HG03460 (cell line): ENCODE results near the gene NOL12.

Experiments used
- ATAC-seq: cut with Tn5 transposase; IDR thresholded peaks from one replicate; pipeline ENCODE4 v1.9.1; 2021; ENCODE audit not compliant: unreplicated experiment

Gene NOL12

GRCh38 chr22:37659066-37659896 is 26.9 kb upstream of the NOL12 start:
- peak; percentile 6 for ATAC-seq

- ATAC-seq = no peak
These were observed 26.0 kb upstream of the NOL12 start for GRCh38 chr22:37659897-37660708.

- ATAC-seq = no peak
These were observed 25.5 kb upstream of the NOL12 start for GRCh38 chr22:37660709-37661045.

- no peak for ATAC-seq
These were observed 24.8 kb upstream of the NOL12 start for GRCh38 chr22:37661160-37661924.

- ATAC-seq = no peak
These were observed 24.1 kb upstream of the NOL12 start for GRCh38 chr22:37662039-37662438.

GRCh38 chr22:37663521-37664140 is 22.5 kb upstream of the NOL12 start:
- no peak for ATAC-seq

GRCh38 chr22:37664249-37665101 is 21.7 kb upstream of the NOL12 start:
- ATAC-seq = no peak

GRCh38 chr22:37665487-37665886 is 20.7 kb upstream of the NOL12 start:
- no peak for ATAC-seq

- no peak for ATAC-seq
These were observed 16.6 kb upstream of the NOL12 start for GRCh38 chr22:37669586-37669985.

GRCh38 chr22:37672206-37672919 is 13.8 kb upstream of the NOL12 start:
- no peak for ATAC-seq

GRCh38 chr22:37672920-37673455 is 13.2 kb upstream of the NOL12 start:
- ATAC-seq = no peak

- no peak for ATAC-seq
These were observed 11.9 kb upstream of the NOL12 start for GRCh38 chr22:37674248-37674647.

- peak; percentile 35 for ATAC-seq
These were observed 10.9 kb upstream of the NOL12 start, which contains the start of gene LGALS1 for GRCh38 chr22:37674951-37675929. Gene LGALS1, plus strand, starts transcription at chr22:37675636. Its CDS starts 67 bp downstream, at chr22:37675703.

- no peak for ATAC-seq
These were observed 10.0 kb upstream of the NOL12 start for GRCh38 chr22:37675930-37676735.

GRCh38 chr22:37676736-37677492 is 9.2 kb upstream of the NOL12 start:
- ATAC-seq = peak; percentile 43

GRCh38 chr22:37677493-37677974 is 8.6 kb upstream of the NOL12 start:
- no peak for ATAC-seq
